GM18508 (cell line): ENCODE measurements around the gene KBTBD8.

Source experiments
- ATAC-seq: cut with Tn5 transposase; IDR thresholded peaks from one replicate; pipeline ENCODE4 v1.9.1; 2021; ENCODE audit warnings: moderate number of reproducible peaks; ENCODE audit not compliant: insufficient read depth, unreplicated experiment

Gene KBTBD8

GRCh38 chr3:67030785-67031740 is 33.0 kb downstream of the KBTBD8 start:
- peak; percentile 58 for ATAC-seq

- ATAC-seq: no peak
These were observed 33.9 kb downstream of the KBTBD8 start for GRCh38 chr3:67031986-67032385.

DNA sequence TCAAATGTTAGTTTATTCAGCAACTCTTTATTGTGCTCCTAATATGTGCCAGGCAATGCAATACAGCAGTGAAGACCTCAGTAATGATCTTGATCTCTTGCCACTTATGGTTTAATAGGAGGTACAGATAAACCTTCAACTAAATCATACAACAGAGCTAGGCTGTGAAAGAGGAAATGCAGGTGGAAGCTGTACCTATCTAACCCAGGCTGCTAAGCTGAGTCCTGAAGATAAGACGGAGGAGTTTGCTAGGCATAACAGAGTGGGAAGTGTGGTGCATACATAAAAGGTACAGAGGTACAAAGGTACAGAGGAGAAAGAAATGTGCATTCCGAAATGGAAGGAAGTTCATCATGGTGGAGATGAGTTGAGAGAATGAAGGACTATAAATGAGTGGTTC is 35.0 kb downstream of the KBTBD8 start:
- no peak for ATAC-seq

DNA sequence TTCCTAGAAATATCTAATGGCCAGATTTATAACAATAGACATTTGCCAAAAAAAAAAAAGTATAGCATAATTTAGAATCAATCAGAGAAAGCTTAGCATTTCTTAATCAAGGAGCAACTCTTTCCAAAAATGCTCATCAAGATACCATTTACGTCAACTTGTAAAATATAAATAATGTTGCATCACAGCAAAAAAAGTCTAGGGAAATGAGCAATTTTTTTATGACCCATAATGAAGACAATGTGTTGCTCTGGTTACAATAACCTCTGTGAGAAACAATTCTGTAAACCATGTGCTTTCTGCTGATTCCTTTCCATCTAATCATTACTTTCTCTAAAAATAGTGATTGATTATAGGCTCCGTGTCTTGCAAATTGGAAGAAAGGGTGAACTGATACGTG is 36.3 kb downstream of the KBTBD8 start:
- no peak for ATAC-seq

- ATAC-seq: no peak
These were observed 39.5 kb downstream of the KBTBD8 start for GRCh38 chr3:67037615-67038014.

DNA sequence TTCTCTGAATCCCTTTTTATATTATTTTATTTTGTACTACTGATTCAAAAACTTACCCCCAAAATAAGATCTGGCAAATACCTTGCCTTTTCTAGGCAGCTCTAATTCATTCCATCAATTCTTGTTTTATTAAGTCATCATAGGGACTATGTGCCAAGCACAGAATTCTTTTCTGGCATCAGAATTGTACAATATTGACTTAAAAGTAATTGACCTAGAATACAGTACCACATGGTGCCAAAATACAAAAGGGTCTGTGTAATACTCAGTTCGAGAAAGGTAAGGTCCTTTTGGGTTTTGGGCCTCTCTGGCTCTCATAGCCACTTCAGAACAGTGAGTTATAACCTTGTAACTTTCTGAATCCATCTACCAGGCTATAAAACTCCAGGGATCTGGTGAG is 46.2 kb downstream of the KBTBD8 start:
- no peak for ATAC-seq

- ATAC-seq: no peak
These were observed 46.8 kb downstream of the KBTBD8 start for GRCh38 chr3:67044955-67045354.

- ATAC-seq: no peak
These were observed 47.8 kb downstream of the KBTBD8 start for GRCh38 chr3:67045711-67046465.

- no peak for ATAC-seq
These were observed 48.9 kb downstream of the KBTBD8 start for GRCh38 chr3:67047051-67047450.

DNA sequence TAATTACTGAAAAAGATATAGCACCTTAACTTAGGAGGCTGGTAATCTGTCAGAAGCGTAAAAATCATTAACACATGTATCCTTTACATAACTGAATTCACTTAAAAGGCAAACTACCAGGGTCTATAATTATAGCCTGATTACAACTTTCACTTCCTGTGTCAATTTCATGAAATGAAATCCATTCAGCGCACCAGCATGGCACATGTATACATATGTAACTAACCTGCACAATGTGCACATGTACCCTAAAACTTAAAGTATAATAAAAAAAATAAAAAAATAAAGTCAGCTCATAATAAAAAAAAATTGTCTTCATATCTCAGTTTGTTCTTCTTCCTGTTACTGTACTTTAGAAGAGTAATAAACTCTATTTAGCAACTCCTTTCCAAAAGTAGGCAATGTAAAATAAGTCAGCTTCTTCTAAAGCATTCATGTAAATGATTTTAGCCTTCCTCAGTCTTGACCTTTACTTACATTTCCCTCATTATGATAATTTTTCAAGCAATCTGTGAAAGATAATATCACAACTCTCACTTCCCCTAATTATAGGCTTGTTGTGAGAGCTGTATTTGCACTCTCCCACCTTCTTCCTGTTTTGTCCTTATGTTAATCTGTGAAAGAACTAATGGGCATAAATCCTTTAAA is 50.1 kb downstream of the KBTBD8 start:
- peak; percentile 92 for ATAC-seq

DNA sequence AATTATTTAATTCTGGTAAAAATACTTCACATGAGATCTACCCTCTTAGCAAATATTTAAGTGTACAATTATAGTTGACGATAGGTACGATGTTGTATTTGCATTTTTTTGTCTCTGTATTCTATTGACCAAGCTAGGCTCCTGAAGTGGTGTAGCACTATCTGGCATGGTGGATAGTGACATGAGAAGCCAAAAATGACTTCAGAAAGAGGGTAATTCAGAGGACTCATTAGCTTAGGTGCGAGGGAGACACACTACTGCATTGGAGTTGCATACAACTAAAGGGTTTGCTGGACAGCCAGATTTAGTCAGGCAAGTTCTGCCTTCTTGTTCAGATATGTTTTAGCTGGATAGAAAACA is 50.6 kb downstream of the KBTBD8 start:
- peak; percentile 40 for ATAC-seq

- no peak for ATAC-seq
These were observed 61.3 kb downstream of the KBTBD8 start for GRCh38 chr3:67059443-67059842.
